Gastrocnemius medialis (tissue), 4 donors: Measurements from ENCODE around the gene CD300LG. TPM values are rescaled to one million over a fixed set of nuclear protein-coding genes. Genes with fewer than 3 reads are reported as not detected.

Source experiments
- ATAC-seq, 2 donors: fragments of 150-250 bp; one replicate each; pipeline ENCODE4 v1.9.1; 2016
- DNase-seq, 2 donors: peaks; one replicate each; pipeline ENCODE4 v3.0.0-alpha.2; 2019
- H3K27ac ChIP-seq, 4 donors: fragments of 200-600 bp; sonication (generic); 1 replicate in 1 of 4; 2 replicates in 3 of 4; pipeline ENCODE4 v1.5.1; 2016 to 2018; ENCODE audit warnings: mild to moderate bottlenecking in 2 of 4, moderate library complexity in 1 of 4
- H3K27me3 ChIP-seq, 3 donors: fragments of 200-600 bp; sonication (generic) in 2 of 3; 1 replicate in 1 of 3; 2 replicates in 2 of 3; pipeline versions ENCODE4 v1.5.1 to v1.6.0; 2016 to 2019; ENCODE audit warnings: mild to moderate bottlenecking in 1 of 3, moderate library complexity in 1 of 3
- H3K36me3 ChIP-seq, 2 donors: fragments of 200-600 bp; sonication (generic) in 1 of 2; one replicate each; pipeline ENCODE4 v1.5.1; 2017 to 2018
- H3K4me1 ChIP-seq, 2 donors: fragments of 200-600 bp; sonication (generic) in 1 of 2; one replicate each; pipeline ENCODE4 v1.5.1; 2016 to 2017; ENCODE audit warnings: mild to moderate bottlenecking in 2 of 2
- H3K4me3 ChIP-seq, 4 donors: fragments of 200-600 bp; sonication (generic) in 3 of 4; 1 replicate in 1 of 4; 2 replicates in 3 of 4; pipeline ENCODE4 v1.5.1; 2016 to 2019; ENCODE audit warnings: mild to moderate bottlenecking in 2 of 4
- H3K9me3 ChIP-seq, 3 donors: fragments of 200-600 bp; sonication (generic) in 2 of 3; 1 replicate in 1 of 3; 2 replicates in 2 of 3; pipeline ENCODE4 v1.5.1; 2016 to 2019
- CTCF ChIP-seq, 5 experiments: fragments of 450-650 bp in 3 of 5; fragments of 200-600 bp in 2 of 5; sonication (generic) in 2 of 5; IDR thresholded peaks in 4 of 5; conservative IDR thresholded peaks in 1 of 5; 1 replicate in 4 of 5; 2 replicates in 1 of 5; pipeline ENCODE4 v1.5.1; 2016 to 2019; ENCODE audit warnings: antibody characterized with exemption in 5 of 5, mild to moderate bottlenecking in 3 of 5, moderate library complexity in 3 of 5
- POLR2A ChIP-seq, 2 donors: fragments of 450-650 bp; IDR thresholded peaks; one replicate each; pipeline ENCODE4 v1.6.1; 2017; ENCODE audit warnings: antibody characterized with exemption in 2 of 2, mild to moderate bottlenecking in 2 of 2, moderate library complexity in 2 of 2
- in situ Hi-C, 4 donors: fragments of 200-750 bp; cut with MboI; loops; one replicate each; pipeline versions ENCODE4 v1.15.0 to v1.8.0; 2017; ENCODE audit warnings: low sequenced_read_pairs in 4 of 4
- intact Hi-C: fragments of 100-400 bp; cut with DNase I; formaldehyde crosslinking; loops from one replicate; pipeline ENCODE4 v1.15.1; 2023; ENCODE audit warnings: low total_unique reads
- total RNA-seq, 4 donors: library from RNA; depleted of rRNA; stranded (reverse); fragments of >200 nt; gene quantifications; one replicate each; pipeline versions ENCODE4 v1.1.0 to v1.2.3, GENCODE V29; 2016

CD300LG gene
- total RNA-seq, 4 donors from 2014 or later = 18.4 to 28.2 (median 20.8) TPM

GRCh38 chr17:43820759-43821158 lies 26.2 kb upstream of the CD300LG start:
- Histone ChIP-seq H3K4me1 (no peaks in the 10 kb centered on the region), H3K4me3 (no peak overlapping the region), H3K27me3 (no peaks in the 10 kb centered on the region), H3K36me3 (no peaks in the 10 kb centered on the region), H3K9me3 (no peaks in the 10 kb centered on the region), H3K27ac (no peak overlapping the region)
- ATAC-seq (no peak), DNase-seq (no peak)
- intact Hi-C loops = no loop called here
- TF ChIP-seq CTCF (IDR thresholded peaks at IDR 0.05 in 4 of 5, conservative IDR thresholded peaks at IDR 0.05 in 1 of 5) = no peak
- TF ChIP-seq POLR2A (IDR thresholded peaks at IDR 0.05) = no peak
- in situ Hi-C loops = no loop called here

- intact Hi-C loops (no loop called here), in situ Hi-C loops (no loop called here)
- Histone ChIP-seq H3K27ac (no peak overlapping the region), H3K4me3 (no peak overlapping the region), H3K36me3 (no peaks in the 10 kb centered on the region), H3K27me3 (no peaks in the 10 kb centered on the region), H3K9me3 (no peaks in the 10 kb centered on the region), H3K4me1 (no peaks in the 10 kb centered on the region)
- TF ChIP-seq CTCF (IDR thresholded peaks at IDR 0.05 in 4 of 5, conservative IDR thresholded peaks at IDR 0.05 in 1 of 5) = no peak
- no peak for TF ChIP-seq POLR2A (IDR thresholded peaks at IDR 0.05)
- ATAC-seq = no peak
- no peak for DNase-seq
Observed at GRCh38 chr17:43822570-43823190, 24.3 kb upstream of the CD300LG start.

DNA sequence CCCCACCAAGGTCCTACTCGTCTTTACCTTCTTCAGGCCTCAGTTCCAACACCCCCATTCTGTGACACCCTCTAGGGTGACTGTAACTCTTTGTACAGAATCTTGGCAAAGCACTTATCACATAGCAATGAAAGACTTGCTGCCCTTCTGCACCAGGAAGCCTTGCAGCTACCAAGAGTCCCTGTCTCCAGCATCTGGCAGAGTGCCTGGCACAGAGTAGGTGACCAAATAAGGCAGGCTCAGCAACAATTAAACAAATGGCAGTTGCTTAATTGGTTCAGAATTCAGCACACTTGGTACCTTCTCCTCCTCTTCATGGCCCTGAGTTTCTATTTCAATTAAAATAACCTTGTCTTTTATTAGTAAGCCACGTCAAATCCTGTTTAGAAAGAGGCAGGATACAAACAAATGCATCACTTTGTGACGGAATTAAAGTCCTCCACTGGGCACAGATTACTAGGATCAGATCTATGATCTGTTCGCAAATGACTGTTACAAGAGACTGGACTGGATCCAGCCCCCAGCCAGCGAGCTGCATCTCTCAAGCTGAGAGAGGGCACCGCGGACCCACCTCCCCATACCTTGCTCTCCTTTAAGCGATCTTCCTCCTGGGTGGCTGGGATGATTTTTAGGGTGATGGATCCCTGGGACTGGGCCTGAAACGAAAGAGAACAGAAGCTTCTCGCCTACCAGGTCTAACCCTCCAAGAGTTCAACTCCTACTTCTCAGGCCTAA lies 23.5 kb upstream of the CD300LG start:
- TF ChIP-seq POLR2A (IDR thresholded peaks at IDR 0.05) (no peak), CTCF (IDR thresholded peaks at IDR 0.05 in 4 of 5, conservative IDR thresholded peaks at IDR 0.05 in 1 of 5) (no peak)
- Histone ChIP-seq H3K27me3 (no peaks in the 10 kb centered on the region), H3K4me3 (no peak overlapping the region), H3K4me1 (no peaks in the 10 kb centered on the region), H3K27ac (no peak overlapping the region), H3K9me3 (no peaks in the 10 kb centered on the region), H3K36me3 (no peaks in the 10 kb centered on the region)
- intact Hi-C loops (no loop called here), in situ Hi-C loops (no loop called here)
- DNase-seq (no peak), ATAC-seq (peak in 1 of 2 donors; percentile 39)

- intact Hi-C loops = no loop called here
- TF ChIP-seq POLR2A (IDR thresholded peaks at IDR 0.05) (no peak), CTCF (IDR thresholded peaks at IDR 0.05 in 4 of 5, conservative IDR thresholded peaks at IDR 0.05 in 1 of 5) (no peak)
- no peaks in the 10 kb centered on the region for H3K27me3 ChIP-seq
- in situ Hi-C loops = no loop called here
- no peaks in the 10 kb centered on the region for H3K36me3 ChIP-seq
- H3K4me1 ChIP-seq = no peaks in the 10 kb centered on the region
- H3K27ac ChIP-seq = no peak overlapping the region
- H3K4me3 ChIP-seq = no peak overlapping the region
- DNase-seq (no peak), ATAC-seq (no peak)
- H3K9me3 ChIP-seq = no peaks in the 10 kb centered on the region
Observed at GRCh38 chr17:43825567-43825966, 21.4 kb upstream of the CD300LG start.
